ENCODE results near the gene DYNC1LI1.
A peak's percentile ranks its signal among the peaks of the same experiment; 100 is the strongest.

The DYNC1LI1 gene

GRCh38 chr3:32502118-32502945 lies 68.3 kb downstream of the DYNC1LI1 start, which contains the start of gene CMTM6:
CMTM6 (minus strand) TSS chr3:32502852; CDS start chr3:32502745, 107 bp downstream.
- 0% methylated on average over 23 to 52 of the region's 61 CpGs for WGBS, 2 experiments (ENCODE audit: insufficient coverage in 2 of 2)
- H3K9me3 ChIP-seq (ENCODE audit: control insufficient read depth, low read length): no peaks in the 10 kb centered on the region
- peaks cover 8% of the 10 kb centered on the region for H3K36me3 ChIP-seq (ENCODE audit: control insufficient read depth, insufficient read depth, low read length)
- peak within 1 kb of the TSS; percentile 88 for H3K27ac ChIP-seq (ENCODE audit: low read depth, low read length, severe bottlenecking)
- peak within 1 kb of the TSS; percentile 81 for H3K4me3 ChIP-seq (ENCODE audit: extremely low read depth, insufficient read depth, low read length, poor library complexity, severe bottlenecking)
- H3K4me1 ChIP-seq (ENCODE audit: control insufficient read depth, insufficient read depth, low read length, poor library complexity, severe bottlenecking): peaks cover 8% of the 10 kb centered on the region

GRCh38 chr3:32501783-32502117 lies 68.9 kb downstream of the DYNC1LI1 start:
- H3K4me1 ChIP-seq (ENCODE audit: control insufficient read depth, insufficient read depth, low read length, poor library complexity, severe bottlenecking): peaks cover 8% of the 10 kb centered on the region
- H3K9me3 ChIP-seq (ENCODE audit: control insufficient read depth, low read length): no peaks in the 10 kb centered on the region
- H3K4me3 ChIP-seq (ENCODE audit: extremely low read depth, insufficient read depth, low read length, poor library complexity, severe bottlenecking): peak overlapping the region; percentile 81
- WGBS, 2 experiments (ENCODE audit: insufficient coverage in 2 of 2): 11 to 17% methylated on average over 2 to 3 of the region's 4 CpGs
- H3K27ac ChIP-seq (ENCODE audit: low read depth, low read length, severe bottlenecking): peak overlapping the region; percentile 88
- H3K36me3 ChIP-seq (ENCODE audit: control insufficient read depth, insufficient read depth, low read length): peaks cover 8% of the 10 kb centered on the region

GRCh38 chr3:32500880-32501782 lies 69.5 kb downstream of the DYNC1LI1 start:
- Histone ChIP-seq H3K27ac (ENCODE audit: low read depth, low read length, severe bottlenecking) (no peak overlapping the region), H3K4me1 (ENCODE audit: control insufficient read depth, insufficient read depth, low read length, poor library complexity, severe bottlenecking) (peaks cover 8% of the 10 kb centered on the region), H3K9me3 (ENCODE audit: control insufficient read depth, low read length) (no peaks in the 10 kb centered on the region), H3K36me3 (ENCODE audit: control insufficient read depth, insufficient read depth, low read length) (peaks cover 8% of the 10 kb centered on the region), H3K4me3 (ENCODE audit: extremely low read depth, insufficient read depth, low read length, poor library complexity, severe bottlenecking) (peak overlapping the region; percentile 81)
- 73 to 81% methylated on average over 11 to 18 of the region's 25 CpGs for WGBS, 2 experiments (ENCODE audit: insufficient coverage in 2 of 2)

GRCh38 chr3:32500231-32500630 lies 70.4 kb downstream of the DYNC1LI1 start:
- Histone ChIP-seq H3K9me3 (ENCODE audit: control insufficient read depth, low read length) (no peaks in the 10 kb centered on the region), H3K36me3 (ENCODE audit: control insufficient read depth, insufficient read depth, low read length) (peaks cover 8% of the 10 kb centered on the region), H3K4me1 (ENCODE audit: control insufficient read depth, insufficient read depth, low read length, poor library complexity, severe bottlenecking) (peaks cover 8% of the 10 kb centered on the region), H3K4me3 (ENCODE audit: extremely low read depth, insufficient read depth, low read length, poor library complexity, severe bottlenecking) (no peak overlapping the region), H3K27ac (ENCODE audit: low read depth, low read length, severe bottlenecking) (no peak overlapping the region)
- no CpG with 5 or more reads among the region's 2 CpGs for WGBS, 2 experiments (ENCODE audit: insufficient coverage in 2 of 2)

- H3K9me3 ChIP-seq (ENCODE audit: control insufficient read depth, low read length): no peaks in the 10 kb centered on the region
- H3K27ac ChIP-seq (ENCODE audit: low read depth, low read length, severe bottlenecking): no peak overlapping the region
- no peak overlapping the region for H3K4me3 ChIP-seq (ENCODE audit: extremely low read depth, insufficient read depth, low read length, poor library complexity, severe bottlenecking)
- H3K4me1 ChIP-seq (ENCODE audit: control insufficient read depth, insufficient read depth, low read length, poor library complexity, severe bottlenecking): peaks cover 11% of the 10 kb centered on the region
- H3K36me3 ChIP-seq (ENCODE audit: control insufficient read depth, insufficient read depth, low read length): peaks cover 8% of the 10 kb centered on the region
- no CpG with 5 or more reads among the region's 2 CpGs for WGBS, 2 experiments (ENCODE audit: insufficient coverage in 2 of 2)
Measured at GRCh38 chr3:32499585-32499984, 71.1 kb downstream of the DYNC1LI1 start.

GRCh38 chr3:32498992-32499391 lies 71.7 kb downstream of the DYNC1LI1 start:
- peaks cover 17% of the 10 kb centered on the region for H3K4me1 ChIP-seq (ENCODE audit: control insufficient read depth, insufficient read depth, low read length, poor library complexity, severe bottlenecking)
- H3K4me3 ChIP-seq (ENCODE audit: extremely low read depth, insufficient read depth, low read length, poor library complexity, severe bottlenecking): no peak overlapping the region
- no peak overlapping the region for H3K27ac ChIP-seq (ENCODE audit: low read depth, low read length, severe bottlenecking)
- H3K36me3 ChIP-seq (ENCODE audit: control insufficient read depth, insufficient read depth, low read length): peaks cover 8% of the 10 kb centered on the region
- no peaks in the 10 kb centered on the region for H3K9me3 ChIP-seq (ENCODE audit: control insufficient read depth, low read length)
- 93 to 94% methylated on average over 2 of the region's 3 CpGs for WGBS, 2 experiments (ENCODE audit: insufficient coverage in 2 of 2)

GRCh38 chr3:32498252-32498651 lies 72.4 kb downstream of the DYNC1LI1 start:
- peaks cover 24% of the 10 kb centered on the region for H3K4me1 ChIP-seq (ENCODE audit: control insufficient read depth, insufficient read depth, low read length, poor library complexity, severe bottlenecking)
- H3K4me3 ChIP-seq (ENCODE audit: extremely low read depth, insufficient read depth, low read length, poor library complexity, severe bottlenecking): no peak overlapping the region
- no peaks in the 10 kb centered on the region for H3K9me3 ChIP-seq (ENCODE audit: control insufficient read depth, low read length)
- no peak overlapping the region for H3K27ac ChIP-seq (ENCODE audit: low read depth, low read length, severe bottlenecking)
- WGBS, 2 experiments (ENCODE audit: insufficient coverage in 2 of 2): 100% methylated on average over 1 of the region's 3 CpGs; no CpG with 5 or more reads in 1 of the 2 experiments
- peaks cover 8% of the 10 kb centered on the region for H3K36me3 ChIP-seq (ENCODE audit: control insufficient read depth, insufficient read depth, low read length)

GRCh38 chr3:32495609-32496008 lies 75.0 kb downstream of the DYNC1LI1 start:
- Histone ChIP-seq H3K9me3 (ENCODE audit: control insufficient read depth, low read length) (no peaks in the 10 kb centered on the region), H3K4me1 (ENCODE audit: control insufficient read depth, insufficient read depth, low read length, poor library complexity, severe bottlenecking) (peaks cover 27% of the 10 kb centered on the region), H3K4me3 (ENCODE audit: extremely low read depth, insufficient read depth, low read length, poor library complexity, severe bottlenecking) (no peak overlapping the region), H3K36me3 (ENCODE audit: control insufficient read depth, insufficient read depth, low read length) (peaks cover 12% of the 10 kb centered on the region), H3K27ac (ENCODE audit: low read depth, low read length, severe bottlenecking) (no peak overlapping the region)
- 75 to 95% methylated on average over 1 to 2 of the region's 2 CpGs for WGBS, 2 experiments (ENCODE audit: insufficient coverage in 2 of 2)

- H3K27ac ChIP-seq (ENCODE audit: low read depth, low read length, severe bottlenecking): no peak overlapping the region
- peaks cover 12% of the 10 kb centered on the region for H3K36me3 ChIP-seq (ENCODE audit: control insufficient read depth, insufficient read depth, low read length)
- H3K9me3 ChIP-seq (ENCODE audit: control insufficient read depth, low read length): no peaks in the 10 kb centered on the region
Measured at GRCh38 chr3:32495085-32495484, 75.6 kb downstream of the DYNC1LI1 start.

GRCh38 chr3:32493437-32494414 lies 76.9 kb downstream of the DYNC1LI1 start:
- no peak overlapping the region for H3K4me3 ChIP-seq (ENCODE audit: extremely low read depth, insufficient read depth, low read length, poor library complexity, severe bottlenecking)
- H3K9me3 ChIP-seq (ENCODE audit: control insufficient read depth, low read length): no peaks in the 10 kb centered on the region
- peaks cover 8% of the 10 kb centered on the region for H3K36me3 ChIP-seq (ENCODE audit: control insufficient read depth, insufficient read depth, low read length)
- H3K4me1 ChIP-seq (ENCODE audit: control insufficient read depth, insufficient read depth, low read length, poor library complexity, severe bottlenecking): peaks cover 26% of the 10 kb centered on the region
- H3K27ac ChIP-seq (ENCODE audit: low read depth, low read length, severe bottlenecking): peak overlapping the region; percentile 71
- WGBS, 2 experiments (ENCODE audit: insufficient coverage in 2 of 2): 79 to 83% methylated on average over 1 to 2 of the region's 3 CpGs

More at GRCh38 chr3:32495085-32495484, 75.6 kb downstream of the DYNC1LI1 start:
- Histone ChIP-seq H3K4me1 (ENCODE audit: control insufficient read depth, insufficient read depth, low read length, poor library complexity, severe bottlenecking) (peaks cover 26% of the 10 kb centered on the region), H3K4me3 (ENCODE audit: extremely low read depth, insufficient read depth, low read length, poor library complexity, severe bottlenecking) (no peak overlapping the region)

Measured in mesodermal cell (in vitro differentiated cells).